Measurements from ENCODE around the gene CCDC38.
"Not testable (repeated sequence)": the region's sequence is repeated elsewhere in the genome, so short reads cannot be mapped to it uniquely, and the experiment has no call there.

CCDC38 gene

GRCh38 chr12:95882080-95882479, 60.3 kb downstream of the CCDC38 start:
- no peak for DNase-seq

GRCh38 chr12:95881331-95881955, 61.0 kb downstream of the CCDC38 start:
- DNase-seq, result no peak

GRCh38 chr12:95880895-95881294, 61.5 kb downstream of the CCDC38 start:
- no peak for DNase-seq

DNA sequence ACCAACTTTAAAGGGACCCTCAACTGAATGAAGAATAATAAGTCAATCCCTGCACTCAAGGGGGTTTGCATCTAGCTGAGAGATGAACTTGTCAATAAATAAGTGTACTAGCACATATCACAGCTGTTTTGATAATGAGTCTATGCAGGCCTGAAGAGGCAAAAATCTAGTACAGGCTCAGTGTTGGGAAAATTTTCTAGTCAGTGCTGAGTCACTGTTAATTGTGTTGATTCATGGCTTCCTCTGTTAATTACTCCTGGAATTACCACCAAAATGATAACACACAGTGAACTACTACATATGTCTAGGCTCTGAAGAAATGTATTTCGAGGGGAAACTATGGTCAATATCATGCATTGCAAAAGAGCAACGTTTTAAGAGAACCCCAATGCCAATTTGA, 64.8 kb downstream of the CCDC38 start:
- DNase-seq, result no peak

DNA sequence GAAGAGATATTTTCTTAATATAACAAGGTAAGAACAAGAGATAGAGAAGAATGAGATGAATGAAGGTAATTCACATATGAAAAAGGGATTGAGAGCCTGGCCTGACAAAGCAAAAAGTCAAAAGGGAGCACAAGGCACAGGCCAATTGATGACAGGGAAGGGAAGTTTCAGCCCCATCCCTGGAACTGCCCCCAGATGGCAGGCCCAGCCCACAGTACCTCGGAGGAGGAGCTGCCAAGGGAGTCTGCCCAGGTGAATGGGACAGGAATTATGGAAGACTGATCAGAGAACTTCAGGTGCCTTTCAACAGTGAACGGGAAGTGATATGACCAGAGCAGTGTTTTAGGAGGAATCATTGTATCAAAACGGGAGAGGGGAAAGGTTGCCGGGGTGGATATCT, 68.0 kb downstream of the CCDC38 start:
- DNase-seq, result no peak

DNA sequence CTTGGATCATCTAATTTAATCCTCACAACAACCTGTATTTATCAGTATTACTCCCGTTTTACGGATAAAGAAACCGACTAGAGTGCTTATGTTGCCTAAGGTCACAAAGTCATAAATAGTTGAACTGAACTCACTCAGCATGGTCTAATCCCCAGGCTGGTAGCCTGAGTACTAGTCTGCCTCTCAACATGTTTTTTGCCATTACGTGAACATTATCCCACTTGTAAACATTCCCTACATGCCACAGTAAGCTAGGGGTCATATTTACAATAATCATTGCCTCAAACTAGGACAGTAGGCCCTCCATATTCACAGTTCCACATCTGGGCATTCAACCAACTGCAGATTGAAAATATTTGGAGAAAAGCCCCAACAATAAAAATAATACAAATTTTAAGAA, 71.5 kb downstream of the CCDC38 start:
- no peak for DNase-seq

DNA sequence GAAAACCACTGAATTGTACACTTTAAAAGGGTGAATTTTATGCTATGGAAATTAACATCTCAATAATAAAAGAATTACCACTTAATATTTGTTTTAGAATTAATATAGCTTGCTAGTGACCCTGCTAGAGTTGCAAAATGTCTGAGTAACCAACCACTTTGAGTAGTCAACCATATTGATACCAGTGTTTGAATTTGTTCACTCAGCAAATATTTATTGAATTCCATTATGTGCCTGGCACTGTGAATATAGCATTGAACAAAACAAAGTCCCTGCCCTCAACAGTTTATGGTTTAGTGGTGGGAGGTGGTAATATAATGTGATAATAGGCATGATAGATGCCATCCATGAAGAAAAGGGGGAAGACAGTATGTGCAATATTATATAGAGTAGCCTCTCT, 79.1 kb downstream of the CCDC38 start:
- no peak for DNase-seq

- DNase-seq, result no peak
These were observed 80.4 kb downstream of the CCDC38 start for GRCh38 chr12:95862038-95862437.

DNA sequence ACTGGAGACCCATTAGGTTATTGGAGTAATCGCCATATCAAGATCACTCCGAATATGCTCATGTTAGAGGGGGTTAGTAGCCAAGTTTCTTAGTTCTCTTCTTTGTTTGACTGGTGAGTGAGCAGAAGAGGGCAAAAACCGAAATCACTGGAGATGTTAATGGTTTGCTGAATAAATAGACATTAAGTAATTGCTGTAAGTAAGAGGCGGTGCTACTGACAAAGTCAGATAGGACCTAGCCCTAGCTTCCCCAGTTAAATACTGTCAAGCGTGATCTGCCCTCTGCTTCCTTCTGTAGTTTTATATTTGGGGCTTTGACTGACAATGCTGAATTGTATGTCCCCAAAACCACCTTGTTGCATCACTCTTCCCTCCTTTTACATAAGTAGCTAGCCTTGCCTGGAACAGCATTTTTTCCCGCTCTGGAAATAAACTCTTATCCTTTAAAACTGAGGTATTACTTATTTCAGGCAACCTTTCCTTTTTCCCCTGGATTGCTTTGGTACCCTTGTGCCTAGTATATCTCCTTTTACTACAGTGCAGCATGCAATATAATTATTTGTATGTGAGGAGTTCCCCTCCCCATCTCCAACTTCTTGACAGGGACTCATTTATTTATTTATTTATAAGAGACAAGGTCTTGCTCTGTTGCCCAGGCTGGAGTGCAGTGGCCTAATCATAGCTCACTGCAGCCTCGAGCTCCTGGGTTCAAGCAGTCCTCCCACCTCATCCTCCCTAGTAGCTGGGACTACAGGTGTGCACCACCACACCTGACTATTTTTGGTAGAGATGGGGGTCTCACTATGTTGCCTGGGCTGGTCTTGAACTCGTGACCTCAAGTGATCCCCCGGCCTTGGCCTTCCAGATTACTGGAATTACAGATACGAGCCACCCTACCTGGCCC, 82.2 kb downstream of the CCDC38 start:
- DNase-seq, result no peak

GRCh38 chr12:95859344-95859816, 83.0 kb downstream of the CCDC38 start:
- DNase-seq, result no peak

DNA sequence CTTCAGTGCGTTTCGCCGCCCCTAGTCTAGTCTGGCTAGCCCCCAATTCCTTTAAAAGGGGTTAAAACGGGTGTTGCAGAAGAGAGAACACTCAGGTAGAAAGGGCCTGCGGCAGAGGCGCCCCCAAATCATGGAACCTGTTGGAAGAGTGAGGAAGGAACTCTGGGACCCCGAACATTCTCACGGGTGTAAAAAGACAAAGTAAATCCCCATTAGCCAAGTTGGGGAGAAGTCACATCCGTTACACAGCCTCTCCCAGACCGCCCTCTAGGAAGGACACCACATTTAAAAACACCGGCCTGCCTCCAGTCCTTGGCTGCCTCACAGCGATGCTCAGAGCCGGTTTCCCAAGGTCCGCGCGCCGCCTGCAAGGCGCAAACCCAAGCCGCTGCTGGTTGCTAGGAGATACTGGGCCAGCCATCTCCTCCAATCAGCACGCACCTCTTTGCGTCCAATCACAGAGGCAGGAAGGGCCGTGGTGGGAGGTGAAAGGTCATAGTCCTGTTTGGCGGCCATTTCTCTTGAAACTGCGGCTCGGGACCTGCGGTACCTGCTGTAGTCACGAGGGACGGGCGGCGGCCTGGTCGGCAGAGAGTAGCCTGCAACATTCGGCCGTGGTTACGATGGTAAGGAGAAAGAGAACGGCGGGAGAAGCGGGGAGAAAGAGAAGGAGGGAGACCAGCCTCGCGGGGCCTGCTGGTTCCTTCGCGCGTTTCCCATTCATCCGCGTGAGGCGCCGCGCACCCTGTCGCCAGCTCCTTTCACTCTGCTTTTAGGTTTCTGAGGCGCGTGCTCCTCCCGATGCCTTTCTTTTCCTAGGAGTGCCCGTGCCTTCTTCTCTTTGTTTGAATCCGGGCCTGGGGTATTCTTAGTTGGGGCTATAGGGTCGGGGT, 83.7 kb downstream of the CCDC38 start, which contains the start of gene SNRPF:
TSS of gene SNRPF (plus strand) at position 502 of the 893 bp plus-strand sequence. CDS start at position 624, 122 bp downstream.
- DNase-seq, result peak; percentile 99

DNA sequence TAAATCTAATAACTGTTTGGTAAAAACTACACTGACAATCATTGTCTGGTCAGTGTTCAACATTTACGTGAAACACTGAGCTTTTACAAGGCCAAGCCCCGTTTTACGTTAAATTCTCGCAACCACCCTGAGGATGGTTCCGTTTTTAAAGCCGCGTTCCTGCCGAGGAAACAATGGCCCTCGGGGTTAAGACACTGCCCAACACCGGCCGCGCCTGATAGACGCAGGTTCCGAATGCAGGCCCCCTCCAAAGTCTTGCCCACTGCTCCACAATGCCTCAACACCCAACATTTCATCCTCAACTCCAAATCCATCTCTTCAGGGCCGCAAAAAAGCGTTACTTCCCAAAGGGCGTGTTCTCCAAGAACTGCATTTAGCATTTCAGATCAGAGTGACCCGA, 84.6 kb downstream of the CCDC38 start:
- DNase-seq, result peak; percentile 19

DNA sequence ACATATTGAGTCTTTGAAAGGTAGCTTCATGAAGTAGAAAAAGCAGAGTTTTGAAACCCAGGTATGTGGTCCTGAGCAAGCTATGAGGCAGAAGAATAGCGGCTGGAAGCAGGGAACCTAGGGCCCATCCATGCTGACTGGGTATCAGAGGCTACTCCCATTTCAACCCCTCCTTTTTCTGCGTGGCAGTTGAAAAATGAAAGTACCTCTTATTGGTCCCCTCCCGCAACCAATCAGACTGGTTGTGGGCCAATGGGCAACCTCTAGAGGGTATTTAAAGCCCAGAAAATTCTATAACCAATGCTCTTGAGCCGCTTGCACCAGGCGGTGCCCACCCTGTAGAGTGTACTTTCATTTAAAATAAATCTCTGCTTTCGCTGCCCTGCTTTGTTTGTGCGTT, 85.3 kb downstream of the CCDC38 start:
- DNase-seq, result no peak

GRCh38 chr12:95852133-95852532, 90.3 kb downstream of the CCDC38 start:
- no peak for DNase-seq

DNA sequence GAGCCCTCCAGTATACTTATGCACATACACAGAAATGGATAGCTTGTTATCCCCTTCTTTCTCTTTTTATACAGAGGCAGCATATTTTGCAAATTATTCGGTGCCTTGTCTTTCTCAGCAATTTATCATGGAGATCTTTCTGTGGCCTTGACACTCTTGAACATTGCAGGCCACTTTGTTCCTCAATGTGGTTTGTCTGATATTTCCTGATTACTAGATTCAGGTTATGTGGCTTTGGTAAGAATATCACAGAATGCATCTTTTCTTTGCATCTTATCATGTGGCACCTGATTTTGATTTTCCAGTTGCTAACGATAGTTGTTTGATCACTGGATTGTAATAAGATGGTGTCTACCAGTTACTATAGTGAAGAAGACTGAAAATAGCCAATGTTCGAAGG, 90.8 kb downstream of the CCDC38 start:
- DNase-seq, result no peak

DNA sequence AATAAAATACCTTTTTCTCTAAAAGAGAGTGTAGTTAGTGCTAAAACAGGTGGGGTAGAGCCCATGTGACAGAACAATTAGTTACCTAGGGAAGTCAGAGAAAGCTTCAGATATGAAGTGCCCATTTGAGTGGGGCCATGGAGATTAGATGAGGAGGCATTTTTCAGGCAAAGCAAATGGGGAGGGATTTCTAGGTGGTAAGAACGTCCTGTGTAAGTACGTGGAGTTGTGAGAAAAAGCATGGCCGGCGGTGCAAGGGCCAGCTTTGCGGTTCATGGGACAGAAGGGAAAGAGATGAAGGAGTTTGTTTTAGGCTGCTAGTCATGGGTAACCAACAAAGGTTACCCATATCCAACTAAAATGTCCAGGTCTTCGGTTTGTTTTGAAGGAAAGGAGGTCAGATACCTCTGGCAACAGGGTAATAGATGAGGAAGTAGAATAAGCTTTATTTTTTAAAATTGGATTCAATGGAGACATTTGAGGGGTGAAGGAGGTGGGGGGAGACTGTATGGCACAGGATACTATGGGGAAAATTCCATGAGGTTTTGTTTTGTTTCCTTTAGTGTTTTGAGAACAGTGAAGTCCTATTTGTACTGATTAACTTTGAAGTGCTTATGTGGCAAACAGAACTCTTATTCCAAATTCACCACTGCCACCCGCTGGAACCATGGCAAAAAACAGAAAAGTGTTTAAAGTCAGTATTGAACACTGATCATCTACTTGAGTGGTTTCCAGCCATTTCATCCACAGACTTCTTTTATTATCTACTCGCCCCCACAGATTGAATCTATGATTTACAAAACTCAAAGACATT, 93.6 kb downstream of the CCDC38 start:
- DNase-seq, result peak; percentile 50

DNA sequence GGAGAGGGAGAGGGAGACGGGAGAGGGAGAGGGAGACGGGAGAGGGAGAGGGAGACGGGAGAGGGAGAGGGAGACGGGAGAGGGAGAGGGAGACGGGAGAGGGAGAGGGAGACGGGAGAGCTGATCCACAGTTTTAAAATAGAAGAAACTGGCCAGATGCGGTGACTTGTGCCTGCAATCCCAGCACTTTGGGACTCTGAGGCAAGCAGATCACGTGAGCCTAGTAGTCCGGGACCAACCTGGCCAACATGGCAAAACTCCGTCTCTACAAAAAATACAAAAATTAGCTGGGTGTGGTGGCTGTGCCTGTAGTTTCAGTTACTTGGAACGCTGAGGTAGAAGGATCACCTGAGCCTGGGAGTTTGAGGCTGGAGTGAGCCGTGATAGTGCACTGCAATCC, 100.0 kb downstream of the CCDC38 start:
- not testable (repeated sequence) for DNase-seq

GRCh38 chr12:95838125-95838524, 104.3 kb downstream of the CCDC38 start:
- no peak for DNase-seq

DNA sequence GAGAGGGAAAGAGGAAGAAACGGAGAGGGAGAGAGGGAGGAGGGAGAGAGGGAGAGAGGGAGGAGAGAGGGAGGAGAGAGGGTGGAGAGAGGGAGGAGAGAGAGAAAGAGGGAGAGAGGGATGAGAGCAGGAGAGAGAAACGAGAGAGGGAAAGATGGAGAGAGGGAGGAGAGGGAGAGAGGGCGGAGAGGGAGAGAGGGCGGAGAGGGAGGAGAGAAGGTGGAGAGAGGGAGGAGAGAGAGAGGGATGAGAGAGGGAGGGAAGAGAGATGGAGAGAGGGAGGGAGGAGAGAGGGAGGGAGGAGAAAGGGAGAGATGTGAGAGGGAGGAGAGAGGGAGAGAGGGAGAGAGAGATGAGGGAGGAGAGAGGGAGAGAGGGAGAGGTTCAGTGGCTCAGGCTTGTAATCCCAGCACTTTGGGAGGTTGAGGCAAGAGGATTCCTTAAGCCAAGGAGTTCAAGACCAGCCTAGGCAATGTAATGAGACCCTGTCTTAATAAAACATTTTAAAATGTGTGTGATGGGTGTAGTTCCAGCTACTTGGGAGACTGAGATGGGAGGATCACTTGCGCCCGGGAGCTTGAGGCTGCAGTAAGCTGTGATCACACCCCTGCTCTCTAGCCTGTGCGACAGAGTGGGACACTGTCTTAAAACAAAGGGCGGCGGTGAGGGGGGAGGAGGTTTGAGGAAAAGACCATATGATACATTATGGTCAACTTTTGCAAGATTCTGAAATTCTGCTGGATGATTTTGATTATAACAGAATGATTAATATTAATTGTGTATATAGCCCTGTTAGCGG, 105.0 kb downstream of the CCDC38 start:
- DNase-seq, result no peak

- no peak for DNase-seq
These were observed 105.7 kb downstream of the CCDC38 start for GRCh38 chr12:95836630-95837239.

All from right kidney (tissue), 1 donor.